BJ (cell line): ENCODE results near the gene IGF2R. TPM values are rescaled to one million over a fixed set of nuclear protein-coding genes. Genes with fewer than 3 reads are reported as not detected.

Source experiments
- CTCF ChIA-PET: fragments of 350-600 bp; formaldehyde crosslinking; extraction: SDS; loops from one replicate; lab custom pipeline; 2021; ENCODE audit warnings: antibody characterized with exemption, inconsistent platforms; lab: Yijun Ruan, JAX
- POLR2A ChIA-PET: fragments of 300-600 bp; sonication (Branson Sonifier 250); formaldehyde crosslinking; extraction: SDS; loops from one replicate; lab custom pipeline; 2021; ENCODE audit warnings: antibody characterized with exemption; lab: Charles Lee
- DNase-seq: peaks from one replicate; pipeline ENCODE4 v3.0.0-alpha.2; 2011; ENCODE audit warnings: low read depth
- H3K27me3 ChIP-seq: 2 replicates; pipeline ENCODE4 v1.6.0; 2011; ENCODE audit warnings: low read length; ENCODE audit not compliant: control insufficient read depth, insufficient read depth
- H3K36me3 ChIP-seq: 2 replicates; pipeline ENCODE4 v1.5.1; 2011; ENCODE audit warnings: low read length; ENCODE audit not compliant: control insufficient read depth, insufficient read depth
- H3K4me3 ChIP-seq: 2 replicates; pipeline ENCODE4 v1.5.1; 2011; ENCODE audit warnings: low read depth, mild to moderate bottlenecking, control low read depth, low read length
- CTCF ChIP-seq: IDR thresholded peaks from 2 replicates; pipeline ENCODE4 v1.5.1; 2011; ENCODE audit warnings: low read depth, mild to moderate bottlenecking, control low read depth, inconsistent platforms, low read length, moderate library complexity; ENCODE audit not compliant: insufficient read depth
- polyA plus RNA-seq: library from polyadenylated mRNA; depleted of rRNA; stranded (reverse); fragments of >200 nt; gene quantifications from 2 replicates; pipeline ENCODE4 v1.2.3, GENCODE V29; 2011

IGF2R gene
- polyA plus RNA-seq, 1 experiment = 39.4 TPM

- Histone ChIP-seq H3K4me3 (no peak overlapping the region), H3K36me3 (peaks cover 33% of the 10 kb centered on the region), H3K27me3 (no peaks in the 10 kb centered on the region)
- no peak for DNase-seq
- CTCF ChIA-PET = interaction anchor here (1.2 to 2.3 kb wide), 4 partner anchors 12 to 383 kb away, joined by 4 to 15 read pairs (median 6); no protein-coding TSS in a partner anchor
- no peak for TF ChIP-seq CTCF
- POLR2A ChIA-PET = no interaction called here
Observed at GRCh38 chr6:160073272-160073671, 104.4 kb downstream of the IGF2R start.

- POLR2A ChIA-PET = no interaction called here
- peaks cover 31% of the 10 kb centered on the region for H3K36me3 ChIP-seq
- DNase-seq = no peak
- H3K27me3 ChIP-seq = no peaks in the 10 kb centered on the region
- CTCF ChIA-PET = interaction anchor here (0.6 to 5.0 kb wide), 2 partner anchors 11 to 22 kb away, joined by 3 to 45 read pairs; no protein-coding TSS in a partner anchor
- H3K4me3 ChIP-seq = no peak overlapping the region
- TF ChIP-seq CTCF = no peak
Observed at GRCh38 chr6:160076009-160076408, 107.1 kb downstream of the IGF2R start.

GRCh38 chr6:160077024-160077423 is 108.1 kb downstream of the IGF2R start:
- Histone ChIP-seq H3K36me3 (peaks cover 26% of the 10 kb centered on the region), H3K4me3 (no peak overlapping the region), H3K27me3 (no peaks in the 10 kb centered on the region)
- DNase-seq = no peak
- TF ChIP-seq CTCF = no peak
- ChIA-PET POLR2A (no interaction called here), CTCF (interaction anchor here (5.0 kb wide), 1 partner anchor 10 kb away, joined by 45 read pairs; no protein-coding TSS in a partner anchor)

GRCh38 chr6:160077526-160077925 is 108.6 kb downstream of the IGF2R start:
- CTCF ChIA-PET = interaction anchor here (0.7 to 5.0 kb wide), 2 partner anchors 10 to 378 kb away, joined by 3 to 45 read pairs; no protein-coding TSS in a partner anchor
- POLR2A ChIA-PET = interaction anchor here (0.6 kb wide), 1 partner anchor 23 kb away, joined by 3 read pairs; no protein-coding TSS in a partner anchor
- peak; percentile 25 for DNase-seq
- H3K36me3 ChIP-seq = peaks cover 21% of the 10 kb centered on the region
- H3K4me3 ChIP-seq = no peak overlapping the region
- no peak for TF ChIP-seq CTCF
- no peaks in the 10 kb centered on the region for H3K27me3 ChIP-seq

- TF ChIP-seq CTCF = no peak
- ChIA-PET CTCF (interaction anchor here (1.2 to 5.0 kb wide), 3 partner anchors 8 to 376 kb away, joined by 3 to 45 read pairs (median 7); no protein-coding TSS in a partner anchor), POLR2A (no interaction called here)
- Histone ChIP-seq H3K36me3 (peaks cover 22% of the 10 kb centered on the region), H3K27me3 (no peaks in the 10 kb centered on the region), H3K4me3 (no peak overlapping the region)
- DNase-seq = no peak
Observed at GRCh38 chr6:160078883-160079685, 110.2 kb downstream of the IGF2R start.
